GM20000 (cell line): Measurements from ENCODE around the gene SCAMP2.
"Not testable (repeated sequence)": the region's sequence is repeated elsewhere in the genome, so short reads cannot be mapped to it uniquely, and the experiment has no call there.

Experiments
- DNase-seq: peaks from one replicate; pipeline ENCODE4 v3.0.0; 2012; ENCODE audit warnings: low spot score
- TF ChIP-seq, protein P1 (sequence below): IDR thresholded peaks from 2 replicates; pipeline ENCODE4 v1.5.1; 2012; ENCODE audit warnings: mild to moderate bottlenecking, control low read depth; ENCODE audit errors: extremely low read depth, missing control alignments

SCAMP2 gene, protein sequence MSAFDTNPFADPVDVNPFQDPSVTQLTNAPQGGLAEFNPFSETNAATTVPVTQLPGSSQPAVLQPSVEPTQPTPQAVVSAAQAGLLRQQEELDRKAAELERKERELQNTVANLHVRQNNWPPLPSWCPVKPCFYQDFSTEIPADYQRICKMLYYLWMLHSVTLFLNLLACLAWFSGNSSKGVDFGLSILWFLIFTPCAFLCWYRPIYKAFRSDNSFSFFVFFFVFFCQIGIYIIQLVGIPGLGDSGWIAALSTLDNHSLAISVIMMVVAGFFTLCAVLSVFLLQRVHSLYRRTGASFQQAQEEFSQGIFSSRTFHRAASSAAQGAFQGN

DNA sequence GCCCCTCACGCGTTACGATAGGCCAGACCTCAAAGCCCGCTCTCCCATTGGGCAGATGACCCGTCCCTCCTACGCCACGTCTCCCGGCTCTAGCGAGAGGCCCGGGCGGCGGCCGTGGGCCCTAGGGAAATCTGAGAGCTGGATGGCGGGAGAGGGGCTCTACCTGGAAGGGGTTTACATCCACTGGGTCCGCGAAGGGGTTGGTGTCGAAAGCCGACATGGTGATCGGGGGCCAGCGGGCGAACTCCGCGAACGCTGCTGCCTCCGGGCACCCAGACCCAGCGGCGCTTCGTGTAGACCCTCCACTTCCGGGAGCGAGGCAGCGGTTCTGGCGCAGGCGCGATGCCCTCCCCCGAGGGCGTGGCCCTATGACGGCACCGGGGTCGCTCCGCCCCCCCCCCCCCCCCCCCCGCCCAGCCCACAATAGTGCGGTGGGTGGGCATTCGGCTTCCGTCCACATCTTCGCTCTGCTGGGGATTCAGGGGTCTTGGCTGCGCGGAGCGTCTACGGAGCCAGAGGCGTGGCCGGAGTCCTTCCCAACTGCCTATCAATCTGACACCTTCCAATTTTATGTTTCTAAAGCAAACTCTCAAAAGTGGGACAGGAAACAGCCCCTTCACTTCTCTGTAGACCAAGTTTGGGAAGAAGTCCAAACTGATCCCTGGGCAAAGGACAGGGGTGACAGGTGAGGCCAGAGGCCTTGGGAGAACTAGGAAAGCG, at the start of gene SCAMP2:
SCAMP2 (minus strand) TSS at position 330 of the 720 bp plus-strand sequence; CDS start at position 220, 110 bp downstream.
- TF ChIP-seq, protein P1, sequence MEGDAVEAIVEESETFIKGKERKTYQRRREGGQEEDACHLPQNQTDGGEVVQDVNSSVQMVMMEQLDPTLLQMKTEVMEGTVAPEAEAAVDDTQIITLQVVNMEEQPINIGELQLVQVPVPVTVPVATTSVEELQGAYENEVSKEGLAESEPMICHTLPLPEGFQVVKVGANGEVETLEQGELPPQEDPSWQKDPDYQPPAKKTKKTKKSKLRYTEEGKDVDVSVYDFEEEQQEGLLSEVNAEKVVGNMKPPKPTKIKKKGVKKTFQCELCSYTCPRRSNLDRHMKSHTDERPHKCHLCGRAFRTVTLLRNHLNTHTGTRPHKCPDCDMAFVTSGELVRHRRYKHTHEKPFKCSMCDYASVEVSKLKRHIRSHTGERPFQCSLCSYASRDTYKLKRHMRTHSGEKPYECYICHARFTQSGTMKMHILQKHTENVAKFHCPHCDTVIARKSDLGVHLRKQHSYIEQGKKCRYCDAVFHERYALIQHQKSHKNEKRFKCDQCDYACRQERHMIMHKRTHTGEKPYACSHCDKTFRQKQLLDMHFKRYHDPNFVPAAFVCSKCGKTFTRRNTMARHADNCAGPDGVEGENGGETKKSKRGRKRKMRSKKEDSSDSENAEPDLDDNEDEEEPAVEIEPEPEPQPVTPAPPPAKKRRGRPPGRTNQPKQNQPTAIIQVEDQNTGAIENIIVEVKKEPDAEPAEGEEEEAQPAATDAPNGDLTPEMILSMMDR = no peak
- DNase-seq = peak; percentile 98

DNA sequence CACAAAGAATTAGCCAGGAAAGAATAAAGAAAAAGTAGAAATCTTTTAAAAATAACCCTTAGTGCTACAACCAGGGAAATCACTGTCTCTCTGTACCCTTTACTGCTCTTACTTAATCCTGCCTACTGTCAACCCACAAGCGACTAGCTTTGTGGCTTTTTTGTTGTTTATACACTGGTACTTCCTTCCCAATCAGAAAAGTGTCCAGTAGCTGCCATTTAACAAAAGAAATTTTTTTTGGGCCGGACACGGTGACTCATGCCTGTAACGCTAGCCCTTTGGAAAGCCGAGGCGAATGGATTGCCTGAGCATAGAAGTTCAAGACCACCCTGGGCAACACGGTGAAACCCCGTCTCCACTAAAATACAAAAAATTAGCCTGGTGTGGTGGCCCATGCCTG, 47.3 kb upstream of the SCAMP2 start:
- TF ChIP-seq, protein P1 = no peak
- no peak for DNase-seq

DNA sequence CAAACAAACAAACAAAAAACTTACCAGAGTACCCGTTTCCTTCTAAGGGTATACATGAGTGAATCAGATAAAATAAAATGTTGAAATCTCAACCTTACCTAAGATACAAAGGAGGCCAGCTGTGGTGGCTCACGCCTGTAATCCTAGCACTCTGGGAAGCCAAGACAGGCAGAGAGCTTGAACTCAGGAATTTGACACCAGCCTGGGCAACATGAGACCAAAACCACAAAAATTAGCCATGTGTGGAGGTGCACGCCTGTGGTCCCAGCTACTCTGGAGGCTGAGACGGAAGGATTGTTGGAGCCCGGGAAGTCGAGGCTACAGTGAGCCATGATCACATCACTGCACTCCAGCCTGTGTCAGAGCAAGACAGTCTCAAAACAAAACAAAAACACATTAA, 44.5 kb upstream of the SCAMP2 start:
- no peak for DNase-seq
- TF ChIP-seq, protein P1 = no peak

DNA sequence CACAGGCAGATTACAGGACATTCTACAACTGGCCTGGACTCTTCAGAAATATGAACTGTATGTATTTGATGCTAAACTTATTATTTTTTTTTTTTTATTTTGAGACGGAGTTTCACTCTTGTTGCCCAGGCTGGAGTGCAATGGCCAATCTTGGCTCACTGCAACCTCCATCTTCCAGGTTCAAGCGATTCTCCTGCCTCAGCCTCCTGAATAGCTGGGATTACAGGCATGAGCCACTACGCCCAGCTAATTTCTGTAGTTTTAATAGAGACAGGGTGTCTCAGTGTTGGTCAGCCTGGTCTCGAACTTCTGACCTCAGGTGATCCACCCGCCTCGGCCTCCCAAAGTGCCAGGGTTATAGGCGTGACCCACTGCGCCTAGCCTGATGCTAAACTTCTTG, 40.6 kb upstream of the SCAMP2 start:
- not testable (repeated sequence) for DNase-seq

DNA sequence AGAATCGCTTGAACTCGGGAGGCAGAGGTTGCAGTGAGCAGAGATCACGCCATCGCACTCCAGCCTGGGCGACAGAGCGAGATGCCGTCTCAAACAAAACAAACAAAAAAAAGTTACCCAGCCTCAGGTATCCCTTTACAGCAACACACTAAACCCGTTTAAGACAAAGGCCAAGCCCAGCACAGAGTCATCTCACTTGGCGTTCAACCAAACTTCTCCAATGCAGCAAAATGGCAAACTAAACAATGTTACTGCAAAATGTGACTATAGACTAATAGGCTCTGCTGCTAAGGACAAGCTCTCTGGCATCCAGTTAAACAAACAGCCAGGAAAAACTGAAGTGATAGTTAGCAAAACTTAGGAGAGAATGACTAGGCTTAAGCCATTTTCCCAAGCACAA, 39.9 kb upstream of the SCAMP2 start:
- DNase-seq = no peak
- TF ChIP-seq, protein P1 = no peak

DNA sequence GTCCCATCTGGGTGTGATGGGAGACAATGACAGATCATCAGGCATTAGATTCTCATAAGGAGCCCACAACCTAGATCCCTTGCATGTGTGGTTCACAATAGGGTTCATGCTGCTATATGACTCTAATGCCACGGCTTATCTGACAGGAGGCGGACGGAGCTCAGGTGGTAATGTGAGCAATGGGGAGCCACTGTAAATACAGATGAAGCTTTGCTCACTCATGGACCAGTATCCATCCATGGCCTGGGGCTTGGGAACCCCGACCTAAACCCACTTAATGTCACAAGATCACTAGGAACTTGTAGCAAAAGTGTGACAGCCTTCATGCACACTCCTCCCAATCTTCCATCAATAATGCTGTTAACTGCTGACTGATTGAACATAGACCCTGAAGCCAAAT, 35.5 kb upstream of the SCAMP2 start:
- no peak for DNase-seq
- TF ChIP-seq, protein P1 = no peak

DNA sequence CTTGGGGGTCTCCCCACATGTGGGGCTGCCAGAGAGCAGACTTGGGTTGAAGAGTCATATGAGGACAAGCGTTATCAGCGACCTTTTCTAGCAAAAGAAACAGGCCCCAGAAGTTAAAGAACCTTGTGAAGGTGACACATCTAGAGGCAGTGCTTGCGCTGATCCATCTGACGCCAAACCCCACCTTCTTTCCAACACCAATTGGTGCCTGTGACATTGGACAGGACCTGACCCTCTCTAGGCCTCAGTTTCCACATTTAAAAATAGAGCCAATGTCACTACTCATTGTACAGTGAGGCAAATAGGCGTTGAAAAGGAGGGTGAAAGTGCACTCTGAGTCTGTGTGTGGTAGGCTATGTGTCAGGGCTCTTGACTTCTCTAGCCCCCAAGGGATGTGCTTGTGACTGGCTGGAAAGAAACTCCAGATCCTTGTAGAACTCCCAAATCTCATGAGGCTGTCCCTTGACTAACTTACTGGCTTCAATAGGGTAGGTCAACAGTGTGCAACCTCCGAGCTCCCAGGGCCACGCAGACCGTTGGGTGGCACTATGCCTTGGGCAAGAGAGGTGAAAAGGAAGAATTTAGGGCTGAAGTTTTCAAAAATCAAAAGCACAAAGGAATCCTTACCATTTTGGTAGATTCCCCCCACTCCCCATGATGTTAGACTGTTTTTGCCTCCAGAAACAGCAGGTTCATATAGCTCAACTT, 34.2 kb upstream of the SCAMP2 start:
- peak; percentile 30 for DNase-seq
- TF ChIP-seq, protein P1 = no peak
